GM18519 (cell line): ENCODE results near the gene ACP6.
A peak's percentile ranks its signal among the peaks of the same experiment; 100 is the strongest.
"Not testable (repeated sequence)": the region's sequence is repeated elsewhere in the genome, so short reads cannot be mapped to it uniquely, and the experiment has no call there.

Experiments
- ATAC-seq: cut with Tn5 transposase; IDR thresholded peaks from one replicate; pipeline ENCODE4 v1.9.1; 2021; ENCODE audit warnings: mild to moderate bottlenecking, moderate library complexity; ENCODE audit not compliant: unreplicated experiment, low FRiP score

Gene ACP6

DNA sequence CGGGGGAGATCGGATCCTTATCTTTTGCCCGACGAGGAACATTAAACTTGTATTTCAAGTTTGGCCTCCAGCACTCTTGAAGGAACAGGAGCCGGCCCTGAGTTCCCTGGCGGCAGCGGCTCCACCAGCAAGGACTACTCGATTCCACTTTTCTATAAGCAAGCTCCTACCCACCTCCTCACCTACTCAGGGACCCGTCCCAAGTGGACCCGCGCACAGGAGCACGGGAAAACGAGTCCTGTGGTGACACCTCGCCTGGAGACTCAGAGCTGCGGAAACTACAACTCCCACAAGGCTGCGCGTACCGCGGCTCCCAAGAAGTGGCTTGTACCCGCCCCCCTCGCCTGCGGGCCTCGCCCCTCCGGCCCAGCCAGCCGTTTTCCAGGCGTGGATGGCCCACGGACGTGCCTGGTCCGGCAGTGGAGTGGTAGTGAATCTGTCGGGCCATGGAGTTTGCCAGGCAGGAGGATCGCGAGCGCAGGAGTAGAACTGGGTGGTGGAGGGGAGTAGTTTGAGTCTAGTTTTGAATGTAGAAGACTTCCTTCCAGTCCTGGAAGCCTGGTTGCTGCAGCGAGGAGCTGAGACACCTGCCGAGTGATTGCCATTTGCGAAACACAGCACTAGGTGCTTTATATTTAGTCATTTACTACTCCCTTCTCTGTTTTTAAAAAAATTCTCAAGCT is at the start of gene ACP6:
TSS of gene ACP6 (minus strand) at position 206 of the 683 bp plus-strand sequence. CDS start 476 bp downstream, outside the sequence.
- peak; percentile 95 for ATAC-seq

DNA sequence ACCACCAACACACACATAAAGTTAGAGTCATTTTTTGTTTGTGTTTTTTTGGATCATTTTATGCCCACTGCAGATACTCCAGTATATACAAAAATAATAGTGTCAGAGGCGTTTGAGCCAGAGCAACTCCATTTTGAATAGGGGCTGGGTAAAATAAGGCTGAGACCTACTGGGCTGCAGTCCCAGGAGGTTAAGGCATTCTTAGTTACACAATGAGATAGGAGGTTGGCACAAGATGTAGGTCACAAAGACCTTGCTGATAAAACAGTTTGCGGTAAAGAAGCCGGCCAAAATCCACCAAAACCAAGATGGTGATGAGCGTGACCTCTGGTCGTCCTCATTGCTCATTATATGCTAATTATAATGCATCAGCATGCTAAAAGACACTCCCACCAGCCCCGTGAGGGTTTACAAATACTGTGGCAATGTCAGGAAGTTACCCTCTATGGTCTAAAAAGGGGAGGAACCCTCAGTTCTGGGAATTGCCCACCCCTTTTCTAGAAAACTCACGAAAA is 49.4 kb upstream of the ACP6 start:
- no peak for ATAC-seq

- no peak for ATAC-seq
Observed at GRCh38 chr1:147719029-147719698, 48.8 kb upstream of the ACP6 start.

- ATAC-seq = no peak
Observed at GRCh38 chr1:147717706-147718097, 47.4 kb upstream of the ACP6 start.

DNA sequence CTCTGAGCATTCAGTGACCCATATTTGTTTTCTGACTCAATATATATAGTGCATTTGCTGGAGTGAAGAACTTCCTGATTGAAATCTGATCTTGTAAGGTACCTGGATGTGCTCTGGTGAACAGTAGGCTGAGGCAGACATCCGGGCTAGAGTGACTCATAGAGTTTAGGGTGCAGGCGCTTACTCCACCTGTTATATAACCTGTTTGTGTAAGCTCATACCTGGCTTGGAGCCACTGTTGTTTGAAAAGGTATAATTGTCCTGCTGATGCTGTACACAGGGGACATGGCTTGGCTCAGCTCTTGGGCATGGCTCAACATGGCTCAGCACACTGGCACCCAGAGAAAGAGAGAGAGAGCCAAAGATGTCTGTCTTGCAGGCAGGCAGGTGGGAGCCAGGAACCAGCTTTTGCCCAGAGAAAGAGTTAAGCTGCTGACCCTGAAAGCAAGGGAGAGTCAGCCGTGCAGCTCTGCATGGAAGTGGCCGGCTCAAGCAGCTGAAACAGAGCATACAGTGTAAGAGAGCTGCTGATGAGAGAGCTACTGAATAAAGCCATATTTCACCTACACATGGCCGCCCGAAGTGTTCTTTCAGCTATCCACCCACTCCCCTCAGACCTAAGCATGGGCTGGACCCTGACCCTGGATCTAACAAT is 46.9 kb upstream of the ACP6 start:
- no peak for ATAC-seq

DNA sequence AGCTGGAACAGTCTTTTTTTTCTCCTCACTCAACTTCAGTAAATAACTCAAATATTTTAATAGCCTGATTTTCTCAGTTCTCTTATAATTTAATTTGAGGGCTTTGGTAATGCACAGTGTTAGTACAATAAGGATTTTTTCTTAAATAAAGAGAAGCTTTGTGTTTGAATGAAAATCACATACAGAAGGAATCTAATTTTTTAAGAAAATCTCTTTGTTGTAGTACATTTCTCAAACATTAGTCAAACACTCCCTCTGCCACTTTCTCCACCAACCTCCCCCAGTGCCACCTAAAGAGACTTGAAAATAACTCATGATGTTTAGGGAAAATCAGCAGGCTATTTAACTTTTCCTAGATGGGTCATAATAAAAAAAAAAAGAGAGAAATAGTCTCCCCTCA is 42.3 kb upstream of the ACP6 start:
- no peak for ATAC-seq

DNA sequence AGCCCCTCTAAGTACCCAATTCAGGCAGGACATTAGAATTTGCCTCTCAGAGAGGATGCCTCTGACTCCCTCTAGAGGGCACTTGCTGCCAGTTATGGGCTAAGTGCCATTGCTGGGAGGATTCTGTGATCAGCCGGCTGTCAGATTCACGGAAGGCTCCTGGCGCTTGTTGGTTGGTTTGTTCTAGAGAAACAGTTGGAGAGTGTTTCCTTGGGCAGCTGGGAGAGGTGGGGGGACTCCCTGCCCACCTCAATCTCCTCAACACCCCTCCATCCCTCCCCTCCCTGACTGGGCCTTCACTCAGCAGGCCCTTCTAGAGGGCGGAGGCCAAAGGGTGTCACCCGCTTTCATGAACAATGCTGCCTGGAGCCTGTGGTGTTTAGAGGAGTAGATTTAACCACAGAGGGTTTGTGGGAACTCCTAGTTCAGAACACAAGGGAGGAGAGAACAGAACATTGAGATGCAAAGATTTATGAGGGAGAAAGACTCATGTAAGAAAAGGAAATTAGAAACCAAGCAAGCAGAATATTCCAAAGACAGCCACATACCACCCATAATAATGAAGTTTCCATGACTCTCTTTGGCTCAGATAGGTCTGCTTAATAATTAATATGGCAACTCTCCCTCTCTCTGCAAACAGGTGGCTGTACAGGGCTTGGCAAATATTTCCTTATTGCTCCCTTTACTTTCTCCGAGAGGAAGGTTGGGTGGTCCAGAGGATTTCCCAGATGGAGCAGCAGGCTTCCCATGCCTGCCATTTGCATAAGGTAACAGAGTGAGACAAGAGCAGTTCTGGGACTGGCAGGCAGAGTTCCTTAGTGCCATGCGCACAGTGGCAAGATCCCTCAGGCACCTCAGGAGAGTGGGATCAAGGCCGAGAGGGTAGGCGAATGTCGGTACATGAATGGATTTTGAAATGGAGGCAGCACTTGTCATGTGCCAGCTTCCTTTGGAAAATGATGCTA is 30.0 kb upstream of the ACP6 start:
- ATAC-seq = no peak

DNA sequence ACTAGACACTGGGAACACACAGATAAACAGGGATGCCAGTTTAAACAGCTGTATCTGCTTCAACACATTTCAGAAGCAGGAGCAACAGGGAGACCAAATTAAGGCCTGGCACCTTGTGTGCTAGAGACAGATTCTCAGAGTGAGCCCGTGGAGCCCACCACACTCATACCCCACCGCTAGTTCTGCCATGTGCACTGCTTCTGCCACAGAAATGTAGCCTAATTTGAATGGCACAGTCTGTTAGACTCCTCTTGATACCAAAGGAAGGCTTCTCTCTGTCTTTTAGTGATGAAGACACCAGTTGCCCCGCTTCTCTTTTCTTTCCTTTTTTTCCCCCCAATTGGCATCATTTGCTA is 29.3 kb upstream of the ACP6 start:
- ATAC-seq = no peak

DNA sequence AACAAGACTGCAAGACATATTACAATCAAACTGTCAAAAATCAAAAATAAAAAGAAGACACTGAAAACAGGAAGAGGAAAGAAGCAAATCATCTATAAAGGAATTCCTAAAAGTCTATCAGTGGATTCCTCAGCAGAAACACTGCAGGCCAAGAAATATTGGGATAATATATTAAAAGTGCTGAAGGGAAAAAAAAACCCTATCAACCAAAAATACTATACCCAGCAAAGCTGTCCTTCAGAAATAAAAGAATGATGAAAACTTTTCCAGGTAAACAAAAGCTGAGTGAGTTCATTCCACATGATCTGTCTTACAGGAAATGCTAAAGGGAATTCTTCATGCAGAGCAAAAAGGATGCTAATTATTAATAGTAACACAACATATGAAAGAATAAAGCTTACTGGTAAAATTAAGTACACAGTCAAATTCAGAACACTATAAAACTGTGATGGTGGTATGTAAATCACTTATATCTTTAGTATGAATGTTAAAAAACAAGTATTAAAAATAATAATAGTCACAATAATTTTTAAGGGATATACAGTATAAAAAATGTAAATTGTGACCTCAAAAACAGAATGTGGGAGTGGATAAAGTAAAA is 12.9 kb upstream of the ACP6 start:
- no peak for ATAC-seq

GRCh38 chr1:147680608-147681235 is 10.4 kb upstream of the ACP6 start:
- not testable (repeated sequence) for ATAC-seq

GRCh38 chr1:147677681-147678080 is 7.4 kb upstream of the ACP6 start:
- ATAC-seq = not testable (repeated sequence)

DNA sequence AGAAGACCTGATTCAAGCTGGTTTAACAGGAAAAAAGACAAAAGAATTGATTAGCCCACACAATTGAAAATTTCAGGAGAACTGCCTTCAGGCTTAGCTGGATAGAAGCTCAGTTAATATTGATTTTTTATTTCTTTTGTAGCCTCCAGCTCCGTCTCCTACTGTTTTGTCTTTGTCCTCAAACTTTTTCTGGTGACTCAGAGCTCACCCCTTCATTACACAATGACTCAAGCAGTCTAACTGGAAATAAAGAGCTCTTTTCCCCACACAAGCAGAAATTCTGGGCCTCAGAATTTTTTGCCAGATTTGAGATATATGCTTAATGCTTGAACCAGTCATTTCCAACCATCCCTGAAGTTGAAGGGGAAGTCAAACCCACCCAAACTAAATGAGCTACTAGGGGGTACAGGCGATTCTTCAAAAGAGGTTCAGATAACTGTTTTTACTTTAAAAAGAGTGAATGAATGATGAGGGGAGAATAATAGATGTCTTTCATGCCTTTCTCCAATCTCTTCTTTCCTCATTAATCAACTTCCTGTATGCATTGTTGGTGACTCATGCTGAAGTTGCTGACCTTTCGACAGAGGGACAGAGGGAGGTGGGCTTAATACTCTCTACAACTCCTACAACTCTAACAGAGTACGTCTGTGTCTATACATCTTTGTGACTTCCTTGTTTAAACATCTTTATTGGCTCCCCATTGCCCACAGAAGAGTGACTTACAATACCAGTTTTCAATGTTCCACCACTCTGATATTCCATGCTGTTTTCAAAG is 6.2 kb upstream of the ACP6 start:
- no peak for ATAC-seq

DNA sequence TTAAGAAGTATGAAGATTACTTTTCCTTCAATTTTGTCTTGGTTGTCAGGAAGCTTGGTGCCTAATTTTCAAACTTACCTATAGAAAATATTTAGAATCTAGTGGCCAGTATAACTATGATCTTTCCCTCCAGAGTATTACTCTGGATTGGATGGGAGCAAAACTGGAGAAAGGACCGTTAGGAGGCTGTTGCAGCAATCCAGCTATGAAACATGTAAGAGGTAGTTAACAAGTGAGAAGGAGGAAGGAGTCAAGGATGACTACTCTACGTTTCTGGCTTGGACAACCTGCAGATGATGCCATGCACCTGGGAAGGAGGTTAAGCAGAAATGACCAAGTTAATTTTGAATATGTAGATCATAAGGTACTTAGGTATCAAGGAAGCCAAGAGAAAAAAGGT is 3.5 kb upstream of the ACP6 start:
- ATAC-seq = no peak

DNA sequence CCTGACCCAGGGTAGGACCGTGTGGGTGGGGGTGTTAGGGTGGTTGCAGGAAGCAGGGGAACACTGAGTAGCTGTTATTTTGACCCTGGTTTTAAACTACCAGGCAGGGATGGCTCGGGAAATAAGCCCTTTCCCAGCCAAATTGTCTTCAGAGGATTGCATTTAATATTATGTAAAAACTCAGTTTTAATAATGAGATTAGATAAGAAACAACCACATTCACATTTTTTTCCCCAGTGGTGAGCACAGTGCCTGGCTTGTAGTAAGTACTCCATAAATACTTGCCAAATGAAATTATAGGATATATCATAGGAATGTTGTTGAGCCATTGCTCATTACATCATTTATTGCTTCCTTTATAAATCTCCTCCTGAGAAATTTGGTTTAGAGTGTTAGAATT is 3.1 kb upstream of the ACP6 start:
- no peak for ATAC-seq

- peak; percentile 25 for ATAC-seq
Observed at GRCh38 chr1:147669469-147670318, 630 bp downstream of the ACP6 start.

GRCh38 chr1:147665521-147665920 is 4.8 kb downstream of the ACP6 start:
- no peak for ATAC-seq

GRCh38 chr1:147664206-147664605 is 6.1 kb downstream of the ACP6 start:
- ATAC-seq = no peak

DNA sequence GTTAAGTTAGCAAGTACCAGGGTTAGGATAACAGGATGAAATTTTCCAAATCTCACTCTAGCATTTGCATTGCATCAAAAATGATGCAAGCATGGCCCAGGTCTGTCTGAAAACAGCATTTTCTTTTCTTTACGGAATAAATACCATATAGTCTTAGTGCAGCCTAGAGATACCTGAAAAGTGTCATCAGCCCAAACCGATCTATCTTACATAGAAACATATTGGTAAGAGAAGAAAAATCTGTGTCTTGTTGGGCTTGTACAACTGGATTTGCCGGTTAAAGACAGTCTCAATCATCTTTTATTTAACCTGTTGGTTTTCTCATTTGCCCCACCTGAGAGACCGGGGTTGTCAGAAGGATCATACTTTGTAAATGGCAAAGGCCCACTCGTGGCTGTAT is 15.8 kb downstream of the ACP6 start:
- no peak for ATAC-seq
